Right lobe of liver (tissue), 6 donors: ENCODE measurements around the gene CLDN5. TPM values are rescaled to one million over a fixed set of nuclear protein-coding genes. Genes with fewer than 3 reads are reported as not detected.

ENCODE experiments used
- ATAC-seq, 4 donors: fragments of 200-7000 bp; cut with Tn5 transposase; one replicate each; pipeline ENCODE4 v1.9.1; 2020; ENCODE audit warnings: mild to moderate bottlenecking in 4 of 4, moderate library complexity in 4 of 4
- DNase-seq, 3 donors: peaks; one replicate each; pipeline ENCODE4 v3.0.0-alpha.2; 2020
- H3K27ac ChIP-seq, 3 donors: fragments of 200-600 bp; one replicate each; pipeline ENCODE4 v1.8.0; 2022
- H3K27me3 ChIP-seq, 2 donors: fragments of 200-600 bp; one replicate each; pipeline ENCODE4 v1.8.0; 2022
- H3K36me3 ChIP-seq, 4 donors: fragments of 200-600 bp; sonication (generic) in 1 of 4; one replicate each; pipeline versions ENCODE4 v1.5.1 to v1.8.0; 2017 to 2022; ENCODE audit warnings: control low read depth in 1 of 4
- H3K4me1 ChIP-seq, 4 donors: fragments of 200-600 bp; sonication (generic) in 1 of 4; one replicate each; pipeline versions ENCODE4 v1.5.1 to v1.8.0; 2017 to 2022; ENCODE audit warnings: control low read depth in 1 of 4
- H3K4me3 ChIP-seq, 3 donors: fragments of 200-600 bp; one replicate each; pipeline ENCODE4 v1.8.0; 2022
- H3K9me3 ChIP-seq, 4 donors: fragments of 200-600 bp; sonication (generic) in 1 of 4; one replicate each; pipeline versions ENCODE4 v1.5.1 to v1.8.0; 2017 to 2022; ENCODE audit warnings: control low read depth in 1 of 4
- POLR2A ChIP-seq: fragments of 450-650 bp; IDR thresholded peaks from one replicate; pipeline ENCODE4 v1.6.1; 2017; ENCODE audit warnings: antibody characterized with exemption, mild to moderate bottlenecking
- WGBS: methylation state at CpG from one replicate; pipeline ENCODE4 v1.1.6; 2018; ENCODE audit warnings: low coverage, low lambda C conversion rate; ENCODE audit not compliant: insufficient coverage; ENCODE audit errors: missing lambda C conversion rate; 5-methylcytosine and 5-hydroxymethylcytosine counted together
- intact Hi-C, 2 donors: fragments of 100-400 bp; cut with DNase I; formaldehyde crosslinking; loops; one replicate each; pipeline versions ENCODE4 v1.11.2 to v1.14.1; 2022
- total RNA-seq, 6 experiments: library from RNA; depleted of rRNA in 2 of 6; stranded (reverse); fragments of >200 nt in 2 of 6; fragmentation: NEBNext Ultra II Directional in 3 of 6; extraction: Animal tissue kit (Norgen Biotek cat#: 25700) in 3 of 6; gene quantifications; one replicate each; pipeline versions ENCODE4 v1.1.0 to v1.2.4, GENCODE V29; 2016 to 2023
- TF ChIP-seq, protein P1 (sequence below), 4 donors: fragments of 200-600 bp in 3 of 4; fragments of 450-650 bp in 1 of 4; IDR thresholded peaks; one replicate each; pipeline versions ENCODE4 v1.5.1 to v1.8.0; 2016 to 2022; ENCODE audit warnings: antibody characterized with exemption in 4 of 4, mild to moderate bottlenecking in 2 of 4
- donor health status: DM: no; HTN: yes; CAD: no.
- donor health status: DM: no; HTN: no; CAD: no.
- donor health status: DM: no; HTN: no; CAD: no.
- donor health status: DM: no; HTN: yes; CAD: no.
- donor health status: DM: no; HTN: yes; CAD: no.

Gene CLDN5
- total RNA-seq, 6 experiments from 2014 or later, result 4.4 to 12.1 (median 5.7) TPM

DNA sequence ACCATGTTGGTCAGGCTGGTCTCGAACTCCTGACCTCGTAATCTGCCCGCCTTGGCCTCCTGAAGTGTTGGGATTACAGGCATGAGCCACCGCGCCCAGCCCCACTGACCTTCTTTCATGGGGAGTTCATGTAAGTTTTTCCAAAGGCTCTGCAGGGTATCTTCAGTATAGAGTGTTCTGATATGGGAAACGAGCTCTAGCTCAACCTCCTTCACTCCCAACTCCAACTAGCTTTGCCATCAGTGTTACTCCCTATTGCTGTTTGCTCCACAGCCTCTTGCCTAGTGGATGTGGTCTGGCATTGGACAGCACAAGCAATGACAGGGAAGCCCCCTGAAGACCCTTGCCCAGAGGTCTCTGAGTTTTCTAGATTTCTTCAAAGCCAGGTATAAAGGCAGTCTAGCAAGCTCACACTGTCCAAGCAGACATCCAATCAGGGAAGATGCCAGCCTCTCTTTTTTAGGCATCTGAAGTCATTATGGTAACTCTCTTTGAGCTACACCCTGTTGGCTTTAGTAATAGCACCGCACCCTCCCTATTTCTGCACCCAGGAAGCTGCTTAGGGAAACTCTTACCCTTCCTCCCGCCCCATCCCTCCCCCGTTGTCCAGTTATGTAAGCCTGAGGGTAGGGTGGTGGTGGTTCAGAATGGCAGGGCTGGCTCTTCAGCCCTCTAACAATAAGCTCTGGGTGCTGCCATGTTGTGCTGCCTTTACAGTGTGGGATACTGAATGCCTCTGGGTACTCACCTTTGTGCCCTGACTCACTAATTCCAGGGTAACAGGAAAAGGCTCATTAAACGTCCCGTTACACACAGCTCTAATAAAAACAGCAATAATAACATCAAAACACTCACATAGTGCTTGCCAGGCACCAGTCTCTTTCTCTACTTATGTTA, 41.4 kb upstream of the CLDN5 start:
- no peaks in the 10 kb centered on the region for H3K36me3 ChIP-seq
- no peak for TF ChIP-seq POLR2A
- TF ChIP-seq, protein P1, sequence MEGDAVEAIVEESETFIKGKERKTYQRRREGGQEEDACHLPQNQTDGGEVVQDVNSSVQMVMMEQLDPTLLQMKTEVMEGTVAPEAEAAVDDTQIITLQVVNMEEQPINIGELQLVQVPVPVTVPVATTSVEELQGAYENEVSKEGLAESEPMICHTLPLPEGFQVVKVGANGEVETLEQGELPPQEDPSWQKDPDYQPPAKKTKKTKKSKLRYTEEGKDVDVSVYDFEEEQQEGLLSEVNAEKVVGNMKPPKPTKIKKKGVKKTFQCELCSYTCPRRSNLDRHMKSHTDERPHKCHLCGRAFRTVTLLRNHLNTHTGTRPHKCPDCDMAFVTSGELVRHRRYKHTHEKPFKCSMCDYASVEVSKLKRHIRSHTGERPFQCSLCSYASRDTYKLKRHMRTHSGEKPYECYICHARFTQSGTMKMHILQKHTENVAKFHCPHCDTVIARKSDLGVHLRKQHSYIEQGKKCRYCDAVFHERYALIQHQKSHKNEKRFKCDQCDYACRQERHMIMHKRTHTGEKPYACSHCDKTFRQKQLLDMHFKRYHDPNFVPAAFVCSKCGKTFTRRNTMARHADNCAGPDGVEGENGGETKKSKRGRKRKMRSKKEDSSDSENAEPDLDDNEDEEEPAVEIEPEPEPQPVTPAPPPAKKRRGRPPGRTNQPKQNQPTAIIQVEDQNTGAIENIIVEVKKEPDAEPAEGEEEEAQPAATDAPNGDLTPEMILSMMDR (IDR thresholded peaks at IDR 0.05), result no peak
- H3K27me3 ChIP-seq, result no peaks in the 10 kb centered on the region
- no peak overlapping the region for H3K4me3 ChIP-seq
- intact Hi-C loops, result no loop called here
- WGBS, result 76% methylated on average over 7 of the region's 11 CpGs
- no peak for ATAC-seq
- H3K4me1 ChIP-seq, result no peaks in the 10 kb centered on the region
- H3K9me3 ChIP-seq, result no peaks in the 10 kb centered on the region
- no peak for DNase-seq
- no peak overlapping the region for H3K27ac ChIP-seq

- no peak overlapping the region for H3K27ac ChIP-seq
- no peaks in the 10 kb centered on the region for H3K9me3 ChIP-seq
- WGBS, result 90% methylated on average over 2 of the region's 2 CpGs
- no peak overlapping the region for H3K4me3 ChIP-seq
- H3K27me3 ChIP-seq, result no peaks in the 10 kb centered on the region
- no peaks in the 10 kb centered on the region for H3K4me1 ChIP-seq
- no peaks in the 10 kb centered on the region for H3K36me3 ChIP-seq
- DNase-seq (no peak), ATAC-seq (no peak)
- intact Hi-C loops, result no loop called here
- TF ChIP-seq, protein P1 (IDR thresholded peaks at IDR 0.05), result no peak
- TF ChIP-seq POLR2A, result no peak
Measured at GRCh38 chr22:19559956-19560355, 35.7 kb upstream of the CLDN5 start.

GRCh38 chr22:19559324-19559811, 35.2 kb upstream of the CLDN5 start:
- WGBS, result 91% methylated on average over 5 of the region's 9 CpGs
- intact Hi-C loops, result no loop called here
- DNase-seq, result no peak

GRCh38 chr22:19556963-19557545, 32.8 kb upstream of the CLDN5 start:
- no peaks in the 10 kb centered on the region for H3K4me1 ChIP-seq
- TF ChIP-seq, protein P1 (IDR thresholded peaks at IDR 0.05), result no peak
- no peak for TF ChIP-seq POLR2A
- WGBS, result 87% methylated on average over 10 of the region's 10 CpGs
- intact Hi-C loops, result no loop called here
- DNase-seq (no peak), ATAC-seq (no peak)
- H3K9me3 ChIP-seq, result no peaks in the 10 kb centered on the region
- no peaks in the 10 kb centered on the region for H3K36me3 ChIP-seq
- no peak overlapping the region for H3K4me3 ChIP-seq
- no peak overlapping the region for H3K27ac ChIP-seq
- no peaks in the 10 kb centered on the region for H3K27me3 ChIP-seq

More at GRCh38 chr22:19559324-19559811, 35.2 kb upstream of the CLDN5 start:
- Histone ChIP-seq H3K27ac (no peak overlapping the region), H3K4me3 (no peak overlapping the region), H3K4me1 (no peaks in the 10 kb centered on the region), H3K36me3 (no peaks in the 10 kb centered on the region), H3K9me3 (no peaks in the 10 kb centered on the region), H3K27me3 (no peaks in the 10 kb centered on the region)
- ATAC-seq, result no peak
- TF ChIP-seq POLR2A, result no peak
- TF ChIP-seq, protein P1 (IDR thresholded peaks at IDR 0.05), result no peak
